HFF-Myc (cell line): Measurements from ENCODE around the gene RADIL.

Experiments used
- DNase-seq: peaks from one replicate; pipeline ENCODE4 v3.0.0-alpha.2; 2011; ENCODE audit warnings: low read depth; ENCODE audit errors: extremely low read depth
- H3K4me3 ChIP-seq: replicated peaks from 2 replicates; pipeline ENCODE4 v1.5.1; 2011; ENCODE audit warnings: low read depth, mild to moderate bottlenecking, control low read depth, low read length
- CTCF ChIP-seq: IDR thresholded peaks from 2 replicates; pipeline ENCODE4 v1.5.1; 2012; ENCODE audit warnings: mild to moderate bottlenecking, low read depth, low read length, control low read depth; ENCODE audit errors: missing control alignments

Gene RADIL

GRCh38 chr7:4830176-4830575 is 53.3 kb downstream of the RADIL start:
- peak; percentile 22 for DNase-seq

GRCh38 chr7:4828720-4829383 is 54.7 kb downstream of the RADIL start:
- no peak overlapping the region for H3K4me3 ChIP-seq
- DNase-seq: no peak
- no peak for TF ChIP-seq CTCF

More at GRCh38 chr7:4830176-4830575, 53.3 kb downstream of the RADIL start:
- no peak overlapping the region for H3K4me3 ChIP-seq
- TF ChIP-seq CTCF: peak; percentile 95

GRCh38 chr7:4825081-4825480 is 58.4 kb downstream of the RADIL start:
- TF ChIP-seq CTCF: no peak
- DNase-seq: no peak
- H3K4me3 ChIP-seq: no peak overlapping the region

- no peak for DNase-seq
- no peak overlapping the region for H3K4me3 ChIP-seq
- no peak for TF ChIP-seq CTCF
Measured at GRCh38 chr7:4824120-4824775, 59.3 kb downstream of the RADIL start.

- TF ChIP-seq CTCF: no peak
- no peak for DNase-seq
- no peak overlapping the region for H3K4me3 ChIP-seq
Measured at GRCh38 chr7:4823441-4824119, 59.9 kb downstream of the RADIL start.

GRCh38 chr7:4822677-4823076 is 60.8 kb downstream of the RADIL start:
- no peak overlapping the region for H3K4me3 ChIP-seq
- DNase-seq: no peak
- TF ChIP-seq CTCF: no peak
